Measurements from ENCODE around the gene C16orf95. TPM values are rescaled to one million over a fixed set of nuclear protein-coding genes. Genes with fewer than 3 reads are reported as not detected.
"Not testable (repeated sequence)": the region's sequence is repeated elsewhere in the genome, so short reads cannot be mapped to it uniquely, and the experiment has no call there.

The C16orf95 gene
- total RNA-seq, 1 experiment from 2014 or later = 12.0 TPM

DNA sequence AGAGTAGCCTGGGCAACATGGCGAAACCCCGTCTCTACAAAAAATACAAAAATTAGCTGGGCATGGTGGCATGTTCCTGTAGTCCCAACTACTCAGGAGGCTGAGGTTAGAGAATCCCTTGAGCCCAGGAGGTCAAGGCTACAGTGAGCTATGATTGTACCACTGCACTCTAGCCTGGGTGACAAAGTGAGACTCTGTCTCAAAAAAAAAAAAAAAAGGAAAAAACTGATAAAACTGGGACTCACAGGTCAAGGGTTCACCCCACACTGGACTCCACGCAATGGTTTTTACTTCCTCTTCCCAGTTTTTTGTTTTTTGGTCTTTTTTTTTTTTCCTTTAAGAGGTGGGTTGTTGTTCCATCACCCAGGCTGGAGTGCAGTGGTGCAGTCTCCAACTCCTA, 58.5 kb downstream of the C16orf95 start:
- not testable (repeated sequence) for H3K27me3 ChIP-seq (ENCODE audit: low read length); H3K9ac ChIP-seq (ENCODE audit: low read length); H3K36me3 ChIP-seq (ENCODE audit: insufficient read depth, low read length); H3K4me3 ChIP-seq (ENCODE audit: low read length); H2AFZ ChIP-seq (ENCODE audit: low read length); H3K9me3 ChIP-seq (ENCODE audit: low read length); H3K4me1 ChIP-seq (ENCODE audit: low read length); H3K27ac ChIP-seq (ENCODE audit: low read length); H4K20me1 ChIP-seq (ENCODE audit: insufficient read depth, low read depth, low read length); H3K79me2 ChIP-seq (ENCODE audit: low read length); DNase-seq; H3K9me2 ChIP-seq (replicated peaks; ENCODE audit: insufficient read depth, low read length); H3K4me2 ChIP-seq (ENCODE audit: low read depth, low read length, poor library complexity, severe bottlenecking)

DNA sequence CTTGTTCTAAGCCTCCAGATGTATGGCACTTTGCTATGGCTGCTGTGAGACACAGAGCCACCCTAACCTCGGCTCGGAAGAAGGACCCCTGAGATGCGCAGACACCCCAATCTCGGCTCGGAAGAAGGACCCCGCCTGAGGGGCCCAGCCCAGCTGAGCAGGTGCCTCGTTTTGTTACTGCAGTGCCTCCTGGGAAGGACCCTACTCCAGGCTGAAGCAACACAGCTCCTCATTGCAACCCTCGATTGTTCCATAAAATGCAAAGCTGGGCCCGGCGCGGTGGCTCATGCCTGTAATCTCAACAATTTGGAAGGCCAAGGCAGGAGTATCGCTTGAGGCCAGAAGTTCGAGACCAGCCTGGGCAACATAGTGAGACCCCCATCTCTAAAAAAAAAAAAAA, 61.3 kb downstream of the C16orf95 start:
- Histone ChIP-seq H3K4me3 (ENCODE audit: low read length) (no peak overlapping the region), H3K36me3 (ENCODE audit: insufficient read depth, low read length) (no peaks in the 10 kb centered on the region)

DNA sequence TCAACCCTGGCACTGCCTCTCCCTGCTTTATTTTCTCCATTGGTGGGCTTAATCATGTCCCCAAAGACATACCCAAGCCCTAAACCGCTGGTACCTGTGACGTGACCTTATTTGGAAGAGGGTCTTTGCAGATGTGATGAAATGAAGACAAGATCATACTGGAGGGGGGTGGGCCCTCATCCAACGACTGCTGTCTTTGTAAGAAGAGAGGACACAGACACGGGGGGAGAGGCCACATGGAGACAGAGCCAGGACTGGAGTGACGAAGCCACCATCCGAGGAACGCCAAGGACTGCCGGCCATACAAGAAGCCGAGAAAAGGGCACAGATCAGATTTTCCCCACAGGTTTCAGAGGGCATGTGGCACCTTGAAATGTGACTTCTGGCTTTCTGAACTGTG, 62.5 kb downstream of the C16orf95 start:
- DNase-seq = no peak
- Histone ChIP-seq H2AFZ (ENCODE audit: low read length) (no peak overlapping the region), H3K27ac (ENCODE audit: low read length) (no peak overlapping the region), H3K4me1 (ENCODE audit: low read length) (no peaks in the 10 kb centered on the region), H3K4me3 (ENCODE audit: low read length) (no peak overlapping the region), H3K27me3 (ENCODE audit: low read length) (no peaks in the 10 kb centered on the region), H4K20me1 (ENCODE audit: insufficient read depth, low read depth, low read length) (0 out of 2 replicates have a peak, but pooled peaks cover 6% of the 10 kb centered on the region), H3K79me2 (ENCODE audit: low read length) (no peaks in the 10 kb centered on the region), H3K9ac (ENCODE audit: low read length) (no peak overlapping the region), H3K4me2 (ENCODE audit: low read depth, low read length, poor library complexity, severe bottlenecking) (no peak overlapping the region), H3K36me3 (ENCODE audit: insufficient read depth, low read length) (no peaks in the 10 kb centered on the region), H3K9me3 (ENCODE audit: low read length) (no peaks in the 10 kb centered on the region), H3K9me2 (replicated peaks; ENCODE audit: insufficient read depth, low read length) (no peaks in the 10 kb centered on the region)

More for the DNA sequence above, 61.3 kb downstream of the C16orf95 start:
- Histone ChIP-seq H3K9ac (ENCODE audit: low read length) (no peak overlapping the region), H4K20me1 (ENCODE audit: insufficient read depth, low read depth, low read length) (0 out of 2 replicates have a peak, but pooled peaks cover 6% of the 10 kb centered on the region), H2AFZ (ENCODE audit: low read length) (no peak overlapping the region), H3K9me3 (ENCODE audit: low read length) (no peaks in the 10 kb centered on the region; the same call in 1 of the 2 replicates), H3K79me2 (ENCODE audit: low read length) (no peaks in the 10 kb centered on the region), H3K9me2 (replicated peaks; ENCODE audit: insufficient read depth, low read length) (no peaks in the 10 kb centered on the region), H3K4me1 (ENCODE audit: low read length) (no peaks in the 10 kb centered on the region), H3K27me3 (ENCODE audit: low read length) (no peaks in the 10 kb centered on the region), H3K4me2 (ENCODE audit: low read depth, low read length, poor library complexity, severe bottlenecking) (no peak overlapping the region), H3K27ac (ENCODE audit: low read length) (no peak overlapping the region)
- DNase-seq = no peak

DNA sequence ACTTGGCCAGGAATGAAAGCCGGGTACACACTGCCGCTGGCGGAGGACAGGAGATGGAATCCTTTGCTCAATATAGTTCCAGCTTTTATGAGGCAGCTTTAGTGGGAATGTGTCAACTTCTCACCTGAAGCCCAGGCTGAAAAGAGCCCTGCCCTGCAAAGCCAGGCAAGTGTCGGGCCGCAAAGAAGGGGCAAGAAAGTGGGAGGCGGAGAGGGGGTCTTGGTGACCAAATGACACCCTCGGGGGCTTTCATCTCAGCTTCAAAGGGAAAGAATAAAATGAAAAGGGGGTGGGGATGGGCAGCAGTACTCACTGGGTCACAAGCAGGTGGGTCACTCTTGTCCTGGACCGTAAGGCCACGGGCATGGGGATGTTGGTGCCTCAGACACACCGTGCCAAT, 62.9 kb downstream of the C16orf95 start:
- H3K36me3 ChIP-seq (ENCODE audit: insufficient read depth, low read length) = no peaks in the 10 kb centered on the region
- H3K9me3 ChIP-seq (ENCODE audit: low read length) = no peaks in the 10 kb centered on the region
- H3K9me2 ChIP-seq (replicated peaks; ENCODE audit: insufficient read depth, low read length) = no peaks in the 10 kb centered on the region
- H3K9ac ChIP-seq (ENCODE audit: low read length) = no peak overlapping the region
- H2AFZ ChIP-seq (ENCODE audit: low read length) = no peak overlapping the region
- H3K27ac ChIP-seq (ENCODE audit: low read length) = no peak overlapping the region
- no peaks in the 10 kb centered on the region for H3K79me2 ChIP-seq (ENCODE audit: low read length)
- no peak overlapping the region for H3K4me2 ChIP-seq (ENCODE audit: low read depth, low read length, poor library complexity, severe bottlenecking)
- H4K20me1 ChIP-seq (ENCODE audit: insufficient read depth, low read depth, low read length) = 0 out of 2 replicates have a peak, but pooled peaks cover 6% of the 10 kb centered on the region
- H3K4me1 ChIP-seq (ENCODE audit: low read length) = no peaks in the 10 kb centered on the region
- DNase-seq = no peak
- no peaks in the 10 kb centered on the region for H3K27me3 ChIP-seq (ENCODE audit: low read length)
- H3K4me3 ChIP-seq (ENCODE audit: low read length) = no peak overlapping the region

DNA sequence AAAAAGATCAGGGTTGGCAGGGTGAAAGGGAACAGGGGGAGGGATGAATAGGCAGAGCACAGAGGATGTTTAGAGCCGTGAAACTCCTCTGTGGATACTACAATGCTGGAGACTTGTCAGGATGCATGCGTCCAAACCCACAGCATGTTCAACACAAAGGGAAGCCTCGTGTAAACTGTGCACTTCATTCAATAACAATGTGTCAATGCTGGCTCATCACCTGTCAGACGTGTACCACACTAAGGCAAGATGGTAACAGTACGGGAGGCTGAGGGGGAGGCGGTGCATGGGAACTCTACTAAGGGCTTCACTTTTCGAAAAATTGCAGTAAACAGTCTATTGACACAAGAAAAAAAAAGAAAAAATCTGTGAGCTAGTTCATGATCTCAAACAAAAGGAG, 63.7 kb downstream of the C16orf95 start:
- Histone ChIP-seq H3K4me2 (ENCODE audit: low read depth, low read length, poor library complexity, severe bottlenecking) (no peak overlapping the region), H3K79me2 (ENCODE audit: low read length) (no peaks in the 10 kb centered on the region), H3K9me3 (ENCODE audit: low read length) (no peaks in the 10 kb centered on the region), H3K4me3 (ENCODE audit: low read length) (no peak overlapping the region), H3K9me2 (replicated peaks; ENCODE audit: insufficient read depth, low read length) (no peaks in the 10 kb centered on the region), H2AFZ (ENCODE audit: low read length) (no peak overlapping the region), H3K27ac (ENCODE audit: low read length) (no peak overlapping the region), H4K20me1 (ENCODE audit: insufficient read depth, low read depth, low read length) (0 out of 2 replicates have a peak, but pooled peaks cover 6% of the 10 kb centered on the region), H3K4me1 (ENCODE audit: low read length) (no peaks in the 10 kb centered on the region), H3K36me3 (ENCODE audit: insufficient read depth, low read length) (no peaks in the 10 kb centered on the region), H3K27me3 (ENCODE audit: low read length) (no peaks in the 10 kb centered on the region), H3K9ac (ENCODE audit: low read length) (no peak overlapping the region)
- DNase-seq = no peak

Small RNAs within 50 kb of the gene (small RNA-seq; reads per million reads assigned to genes)
- gene AC010531.2 = not detected

Other genes with a start within 250 kb of the C16orf95 start
- 17.1 and 34.3 TPM in 2 replicates for gene FBXO31, start 66.4 kb upstream of the C16orf95 start, total RNA-seq (2014; rRNA removed; shearing (Covaris generic); ENCODE audit: low replicate concordance)
- gene MAP1LC3B, start 74.9 kb upstream of the C16orf95 start, total RNA-seq (2014; rRNA removed; shearing (Covaris generic); ENCODE audit: low replicate concordance) = 30.2 and 56.0 TPM in 2 replicates
- gene ZCCHC14, start 175.6 kb upstream of the C16orf95 start, total RNA-seq (2014; rRNA removed; shearing (Covaris generic); ENCODE audit: low replicate concordance) = not detected in 2 replicates